Measurements from ENCODE around the gene IL17RA.
A peak's percentile ranks its signal among the peaks of the same experiment; 100 is the strongest.
"Not testable (repeated sequence)": the region's sequence is repeated elsewhere in the genome, so short reads cannot be mapped to it uniquely, and the experiment has no call there.

IL17RA gene

GRCh38 chr22:17120711-17121232 lies 36.0 kb downstream of the IL17RA start:
- DNase-seq (ENCODE audit: low spot score) = peak; percentile 37

GRCh38 chr22:17121233-17122195 lies 36.7 kb downstream of the IL17RA start, which contains the start of gene TMEM121B:
TMEM121B (minus strand) TSS chr22:17121360; CDS start chr22:17121127, 233 bp downstream.
- DNase-seq (ENCODE audit: low spot score) = peak; percentile 78

GRCh38 chr22:17130199-17130598 lies 45.4 kb downstream of the IL17RA start:
- no peak for DNase-seq (ENCODE audit: low spot score)

GRCh38 chr22:17131686-17132085 lies 46.9 kb downstream of the IL17RA start:
- DNase-seq (ENCODE audit: low spot score) = no peak

GRCh38 chr22:17132112-17132511 lies 47.3 kb downstream of the IL17RA start:
- DNase-seq (ENCODE audit: low spot score) = no peak

GRCh38 chr22:17133137-17133536 lies 48.3 kb downstream of the IL17RA start:
- DNase-seq (ENCODE audit: low spot score) = no peak

- no peak for DNase-seq (ENCODE audit: low spot score)
These were observed 50.5 kb downstream of the IL17RA start for GRCh38 chr22:17135153-17135760.

GRCh38 chr22:17137170-17137569 lies 52.4 kb downstream of the IL17RA start:
- no peak for DNase-seq (ENCODE audit: low spot score)

GRCh38 chr22:17137861-17138425 lies 53.1 kb downstream of the IL17RA start:
- no peak for DNase-seq (ENCODE audit: low spot score)

GRCh38 chr22:17138513-17138912 lies 53.7 kb downstream of the IL17RA start:
- no peak for DNase-seq (ENCODE audit: low spot score)

- DNase-seq (ENCODE audit: low spot score) = no peak
These were observed 55.2 kb downstream of the IL17RA start for GRCh38 chr22:17140022-17140421.

- no peak for DNase-seq (ENCODE audit: low spot score)
These were observed 56.3 kb downstream of the IL17RA start for GRCh38 chr22:17140826-17141766.

- DNase-seq (ENCODE audit: low spot score) = no peak
These were observed 58.3 kb downstream of the IL17RA start for GRCh38 chr22:17143101-17143500.

- no peak for DNase-seq (ENCODE audit: low spot score)
These were observed 59.0 kb downstream of the IL17RA start for GRCh38 chr22:17143826-17144225.

- no peak for DNase-seq (ENCODE audit: low spot score)
These were observed 60.4 kb downstream of the IL17RA start for GRCh38 chr22:17145021-17145680.

GRCh38 chr22:17147458-17147857 lies 62.7 kb downstream of the IL17RA start:
- DNase-seq (ENCODE audit: low spot score) = not testable (repeated sequence)

- no peak for DNase-seq (ENCODE audit: low spot score)
These were observed 64.4 kb downstream of the IL17RA start for GRCh38 chr22:17149076-17149815.

GRCh38 chr22:17152340-17152739 lies 67.5 kb downstream of the IL17RA start:
- DNase-seq (ENCODE audit: low spot score) = no peak

- DNase-seq (ENCODE audit: low spot score) = no peak
These were observed 68.2 kb downstream of the IL17RA start for GRCh38 chr22:17152971-17153370.

GRCh38 chr22:17155941-17156340 lies 71.1 kb downstream of the IL17RA start:
- DNase-seq (ENCODE audit: low spot score) = no peak

All from GM03348 (cell line).